Loucy (cell line): ENCODE measurements around the gene ZNF527.

Source experiments
- H2AFZ ChIP-seq: fragments of 200-600 bp; sonication (generic); 2 replicates; pipeline ENCODE4 v1.6.0; 2016; ENCODE audit warnings: antibody characterized with exemption, mild to moderate bottlenecking, low read length, moderate library complexity
- H3F3A ChIP-seq: fragments of 200-600 bp; 2 replicates; pipeline ENCODE4 v1.6.0; 2016; ENCODE audit warnings: antibody characterized with exemption, low read depth, mild to moderate bottlenecking
- H3K27me3 ChIP-seq: fragments of 200-600 bp; sonication (generic); 2 replicates; pipeline ENCODE4 v1.6.1; 2014; ENCODE audit warnings: low read length, mild to moderate bottlenecking; ENCODE audit not compliant: insufficient read depth, poor library complexity, severe bottlenecking
- H3K36me3 ChIP-seq: fragments of 200-600 bp; sonication (generic); 2 replicates; pipeline ENCODE4 v1.6.1; 2016; ENCODE audit warnings: low read length; ENCODE audit not compliant: insufficient read depth
- H3K4me1 ChIP-seq: fragments of 200-600 bp; sonication (generic); 2 replicates; pipeline ENCODE4 v1.5.1; 2014; ENCODE audit warnings: low read length, mild to moderate bottlenecking; ENCODE audit not compliant: insufficient read depth, poor library complexity, severe bottlenecking
- H3K4me2 ChIP-seq: fragments of 200-600 bp; sonication (generic); 2 replicates; pipeline ENCODE4 v1.6.0; 2014; ENCODE audit warnings: antibody characterized with exemption, low read length, low read depth, mild to moderate bottlenecking; ENCODE audit not compliant: poor library complexity, severe bottlenecking
- H3K4me3 ChIP-seq: fragments of 200-600 bp; sonication (generic); 2 replicates; pipeline ENCODE4 v1.5.1; 2014; ENCODE audit warnings: low read length, mild to moderate bottlenecking, mixed read lengths; ENCODE audit not compliant: poor library complexity, severe bottlenecking
- H3K79me2 ChIP-seq: fragments of 200-600 bp; sonication (generic); 2 replicates; pipeline ENCODE4 v1.6.1; 2014; ENCODE audit warnings: low read length; ENCODE audit not compliant: insufficient read depth
- H3K9ac ChIP-seq: fragments of 200-600 bp; sonication (generic); 2 replicates; pipeline ENCODE4 v1.6.0; 2014; ENCODE audit warnings: mild to moderate bottlenecking, low read depth, low read length, moderate library complexity; ENCODE audit not compliant: poor library complexity, severe bottlenecking
- H3K9me2 ChIP-seq: fragments of 200-600 bp; sonication (generic); replicated peaks from 2 replicates; pipeline ENCODE4 v1.6.1; 2016; ENCODE audit warnings: low read depth, low read length, mixed read lengths
- H3K9me3 ChIP-seq: fragments of 200-600 bp; sonication (generic); 2 replicates; pipeline ENCODE4 v1.6.1; 2014; ENCODE audit warnings: mild to moderate bottlenecking, antibody characterized with exemption, low read length, low read depth; ENCODE audit not compliant: insufficient read depth
- H4K20me1 ChIP-seq: fragments of 200-600 bp; sonication (generic); 2 replicates; pipeline ENCODE4 v1.6.0; 2014; ENCODE audit warnings: antibody characterized with exemption, low read length, mild to moderate bottlenecking; ENCODE audit not compliant: insufficient read depth, poor library complexity, severe bottlenecking
- CTCF ChIP-seq: fragments of 200-600 bp; sonication (generic); conservative IDR thresholded peaks from 2 replicates; pipeline ENCODE4 v1.5.1; 2014; ENCODE audit warnings: mild to moderate bottlenecking, antibody characterized with exemption, low read length
- EZH2phosphoT487 ChIP-seq: fragments of 200-600 bp; IDR thresholded peaks from 2 replicates; pipeline ENCODE4 v1.6.1; 2018; ENCODE audit warnings: antibody characterized with exemption, mild to moderate bottlenecking, moderate library complexity, borderline replicate concordance

Gene ZNF527

GRCh38 chr19:37333457-37333856, 37.4 kb upstream of the ZNF527 start:
- Histone ChIP-seq H2AFZ (no peak overlapping the region), H4K20me1 (no peaks in the 10 kb centered on the region), H3K9me2 (no peaks in the 10 kb centered on the region), H3K9ac (no peak overlapping the region), H3K9me3 (no peaks in the 10 kb centered on the region), H3K4me3 (no peak overlapping the region), H3K27me3 (no peaks in the 10 kb centered on the region), H3F3A (no peaks in the 10 kb centered on the region), H3K4me2 (no peak overlapping the region), H3K79me2 (peaks cover 9% of the 10 kb centered on the region; the same call in 1 of the 2 replicates), H3K36me3 (peaks cover 29% of the 10 kb centered on the region; the same call in 1 of the 2 replicates), H3K4me1 (peaks cover 9% of the 10 kb centered on the region)
- no peak for TF ChIP-seq CTCF
- TF ChIP-seq EZH2phosphoT487: no peak

GRCh38 chr19:37334179-37335071, 36.5 kb upstream of the ZNF527 start:
- no peaks in the 10 kb centered on the region for H4K20me1 ChIP-seq
- H3K9ac ChIP-seq: peak overlapping the region; percentile 81
- H3K9me3 ChIP-seq: no peaks in the 10 kb centered on the region
- peak overlapping the region; percentile 81 for H3K4me3 ChIP-seq
- no peaks in the 10 kb centered on the region for H3F3A ChIP-seq
- H3K36me3 ChIP-seq: peaks cover 19% of the 10 kb centered on the region; the same call in 1 of the 2 replicates
- H3K27me3 ChIP-seq: no peaks in the 10 kb centered on the region
- TF ChIP-seq EZH2phosphoT487 (no peak), CTCF (no peak)
- peaks cover 9% of the 10 kb centered on the region for H3K4me1 ChIP-seq
- peak overlapping the region; percentile 76 for H3K4me2 ChIP-seq
- peak overlapping the region; percentile 62; the same call in 1 of the 2 replicates for H2AFZ ChIP-seq
- H3K79me2 ChIP-seq: peaks cover 9% of the 10 kb centered on the region; the same call in 1 of the 2 replicates
- H3K9me2 ChIP-seq: no peaks in the 10 kb centered on the region

- TF ChIP-seq EZH2phosphoT487 (no peak), CTCF (no peak)
- Histone ChIP-seq H3F3A (no peaks in the 10 kb centered on the region), H3K4me3 (no peak overlapping the region), H4K20me1 (no peaks in the 10 kb centered on the region), H3K9me3 (no peaks in the 10 kb centered on the region), H3K4me1 (no peaks in the 10 kb centered on the region), H3K27me3 (no peaks in the 10 kb centered on the region), H3K9me2 (no peaks in the 10 kb centered on the region), H3K4me2 (no peak overlapping the region), H3K9ac (no peak overlapping the region), H3K79me2 (no peaks in the 10 kb centered on the region), H2AFZ (no peak overlapping the region), H3K36me3 (peaks cover 32% of the 10 kb centered on the region; the same call in 1 of the 2 replicates)
Measured at GRCh38 chr19:37342753-37343152, 28.1 kb upstream of the ZNF527 start.
